Stomach (tissue), 4 donors: ENCODE measurements around the gene ATF7.

Experiments
- POLR2A ChIP-seq, 4 donors: fragments of 450-650 bp; IDR thresholded peaks; one replicate each; pipeline ENCODE4 v1.6.1; 2016; ENCODE audit warnings: antibody characterized with exemption in 4 of 4, control low read depth in 2 of 4, mild to moderate bottlenecking in 1 of 4, moderate library complexity in 1 of 4
- POLR2AphosphoS5 ChIP-seq, 3 donors: sonication (generic); formaldehyde crosslinking; IDR thresholded peaks; one replicate each; pipeline ENCODE4 v1.6.1; 2016; ENCODE audit warnings: antibody characterized with exemption in 3 of 3

DNA sequence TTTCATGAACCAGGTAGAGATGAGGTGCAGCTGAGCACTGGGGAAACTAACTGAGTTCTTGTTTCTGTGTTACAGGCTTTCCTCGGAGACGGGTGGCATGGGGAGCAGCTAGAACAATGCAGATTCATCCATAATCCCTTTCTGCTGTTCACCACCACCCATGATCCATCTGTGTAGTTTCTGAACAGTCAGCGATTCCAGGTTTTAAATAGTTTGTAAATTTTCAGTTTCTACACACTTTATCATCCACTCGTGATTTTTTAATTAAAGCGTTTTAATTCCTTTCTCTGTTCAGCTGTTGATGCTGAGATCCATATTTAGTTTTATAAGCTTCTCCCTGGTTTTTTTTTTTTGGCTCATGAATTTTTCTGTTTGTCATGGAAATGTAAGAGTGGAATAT lies 146.9 kb downstream of the ATF7 start:
- no peak for TF ChIP-seq POLR2A (IDR thresholded peaks at IDR 0.05)
- TF ChIP-seq POLR2AphosphoS5 (IDR thresholded peaks at IDR 0.05): no peak
